Stomach (tissue), 4 donors: ENCODE measurements around the gene LY9.

ENCODE experiments used
- CTCF ChIP-seq, 7 experiments: fragments of 450-650 bp in 4 of 7; fragments of 200-600 bp in 3 of 7; sonication (generic) in 3 of 7; IDR thresholded peaks; one replicate each; pipeline ENCODE4 v1.5.1; 2016 to 2019; ENCODE audit warnings: antibody characterized with exemption in 7 of 7, control low read depth in 2 of 7, mild to moderate bottlenecking in 1 of 7
- EP300 ChIP-seq: sonication (generic); formaldehyde crosslinking; IDR thresholded peaks from one replicate; pipeline ENCODE4 v1.6.1; 2017; ENCODE audit warnings: antibody characterized with exemption
- POLR2A ChIP-seq, 4 donors: fragments of 450-650 bp; IDR thresholded peaks; one replicate each; pipeline ENCODE4 v1.6.1; 2016; ENCODE audit warnings: antibody characterized with exemption in 4 of 4, control low read depth in 2 of 4, mild to moderate bottlenecking in 1 of 4, moderate library complexity in 1 of 4

GRCh38 chr1:160772331-160772730, 23.6 kb upstream of the LY9 start:
- TF ChIP-seq CTCF (IDR thresholded peaks at IDR 0.05) (no peak), EP300 (no peak), POLR2A (IDR thresholded peaks at IDR 0.05) (no peak)
